Measurements from ENCODE around the gene NAA20. TPM values are rescaled to one million over a fixed set of nuclear protein-coding genes. Genes with fewer than 3 reads are reported as not detected.
A peak's percentile ranks its signal among the peaks of the same experiment; 100 is the strongest.

NAA20 gene
- total and polyA plus RNA-seq, 4 donors = 33.6 to 143 (median 59.9) TPM

- H3K27ac ChIP-seq (ENCODE audit: low read depth in 1 of 2, low read length in 1 of 2) = peak overlapping the region in 1 of 2 donors; percentile 41
- H3K36me3 ChIP-seq (ENCODE audit: control insufficient read depth in 4 of 4, insufficient read depth in 4 of 4, low read length in 4 of 4) = peaks cover 3 to 21% (median 9%) of the 10 kb centered on the region in 4 donors
- no peak for TF ChIP-seq CTCF (IDR thresholded peaks at IDR 0.05; ENCODE audit: control extremely low read depth, extremely low read depth)
These were observed 48.6 kb upstream of the NAA20 start for GRCh38 chr20:19968466-19969073.

GRCh38 chr20:19969106-19969505 is 48.1 kb upstream of the NAA20 start:
- Histone ChIP-seq H3K27ac (ENCODE audit: low read depth in 1 of 2, low read length in 1 of 2) (peak overlapping the region in 1 of 2 donors; percentile 41), H3K27me3 (ENCODE audit: control insufficient read depth in 3 of 3, insufficient read depth in 3 of 3, low read length in 2 of 3) (no peaks in the 10 kb centered on the region), H3K4me1 (ENCODE audit: control insufficient read depth in 5 of 5, insufficient read depth in 5 of 5, low read length in 5 of 5) (peaks cover 4 to 18% (median 13%) of the 10 kb centered on the region in 5 donors), H3K9ac (ENCODE audit: insufficient read depth in 1 of 2, low read length in 2 of 2) (no peak overlapping the region), H3K4me3 (no peak overlapping the region), H3K36me3 (ENCODE audit: control insufficient read depth in 4 of 4, insufficient read depth in 4 of 4, low read length in 4 of 4) (peaks cover 3 to 17% (median 9%) of the 10 kb centered on the region in 4 donors), H3K9me3 (ENCODE audit: control insufficient read depth in 4 of 4, insufficient read depth in 3 of 4, low read length in 3 of 4) (no peaks in the 10 kb centered on the region)
- DNase-seq = no peak
- TF ChIP-seq CTCF (IDR thresholded peaks at IDR 0.05; ENCODE audit: control extremely low read depth, extremely low read depth) = no peak
- WGBS, 2 donors = 83 to 88% methylated on average over 5 of the region's 5 CpGs
- no peak for ATAC-seq (ENCODE audit: insufficient read depth, low FRiP score)

More at GRCh38 chr20:19968466-19969073, 48.6 kb upstream of the NAA20 start:
- H3K9ac ChIP-seq (ENCODE audit: insufficient read depth in 1 of 2, low read length in 2 of 2) = no peak overlapping the region
- DNase-seq (no peak), ATAC-seq (ENCODE audit: insufficient read depth, low FRiP score) (no peak)
- H3K4me3 ChIP-seq = no peak overlapping the region
- H3K27me3 ChIP-seq (ENCODE audit: control insufficient read depth in 3 of 3, insufficient read depth in 3 of 3, low read length in 2 of 3) = no peaks in the 10 kb centered on the region
- no peaks in the 10 kb centered on the region for H3K9me3 ChIP-seq (ENCODE audit: control insufficient read depth in 4 of 4, insufficient read depth in 3 of 4, low read length in 3 of 4)
- 72 to 82% methylated on average over 4 of the region's 4 CpGs for WGBS, 2 donors
- H3K4me1 ChIP-seq (ENCODE audit: control insufficient read depth in 5 of 5, insufficient read depth in 5 of 5, low read length in 5 of 5) = peaks cover 3 to 15% (median 8%) of the 10 kb centered on the region in 5 donors

GRCh38 chr20:19969507-19970255 is 47.5 kb upstream of the NAA20 start:
- 84 to 87% methylated on average over 5 of the region's 5 CpGs for WGBS, 2 donors
- Histone ChIP-seq H3K9ac (ENCODE audit: insufficient read depth in 1 of 2, low read length in 2 of 2) (no peak overlapping the region), H3K36me3 (ENCODE audit: control insufficient read depth in 4 of 4, insufficient read depth in 4 of 4, low read length in 4 of 4) (peaks cover 3 to 17% (median 9%) of the 10 kb centered on the region in 4 donors)

More at GRCh38 chr20:19969507-19970255, 47.5 kb upstream of the NAA20 start:
- H3K4me3 ChIP-seq = no peak overlapping the region
- no peak for TF ChIP-seq CTCF (IDR thresholded peaks at IDR 0.05; ENCODE audit: control extremely low read depth, extremely low read depth)
- peaks cover 4 to 18% (median 14%) of the 10 kb centered on the region in 5 donors for H3K4me1 ChIP-seq (ENCODE audit: control insufficient read depth in 5 of 5, insufficient read depth in 5 of 5, low read length in 5 of 5)
- H3K27ac ChIP-seq (ENCODE audit: low read depth in 1 of 2, low read length in 1 of 2) = peak overlapping the region in 1 of 2 donors; percentile 9
- DNase-seq (no peak), ATAC-seq (ENCODE audit: insufficient read depth, low FRiP score) (no peak)
- H3K27me3 ChIP-seq (ENCODE audit: control insufficient read depth in 3 of 3, insufficient read depth in 3 of 3, low read length in 2 of 3) = no peaks in the 10 kb centered on the region
- H3K9me3 ChIP-seq (ENCODE audit: control insufficient read depth in 4 of 4, insufficient read depth in 3 of 4, low read length in 3 of 4) = no peaks in the 10 kb centered on the region
